Measurements from ENCODE around the gene HIBADH. TPM values are rescaled to one million over a fixed set of nuclear protein-coding genes. Genes with fewer than 3 reads are reported as not detected.
"Not testable (repeated sequence)": the region's sequence is repeated elsewhere in the genome, so short reads cannot be mapped to it uniquely, and the experiment has no call there.

The HIBADH gene
- total RNA-seq, 1 experiment from 2014 or later = 51.5 TPM

- no peaks in the 10 kb centered on the region for H3K4me1 Mint-ChIP-seq (ENCODE audit: insufficient read depth, unreplicated experiment)
- no peak for DNase-seq (ENCODE audit: unreplicated experiment)
- intact Hi-C loops (cut with micrococcal nuclease) = no loop called here
- TF ChIP-seq CTCF (IDR thresholded peaks at IDR 0.05; ENCODE audit: unreplicated experiment) = no peak
- POLR2A ChIA-PET = interaction anchor here (1.1 kb wide), 1 partner anchor 32 kb away, joined by 4 read pairs; no protein-coding TSS in a partner anchor
- H3K27me3 Mint-ChIP-seq (ENCODE audit: insufficient read depth, unreplicated experiment) = no peaks in the 10 kb centered on the region
- H3K36me3 Mint-ChIP-seq (ENCODE audit: insufficient read depth, unreplicated experiment) = no peaks in the 10 kb centered on the region
- H3K27ac Mint-ChIP-seq (ENCODE audit: low read depth, unreplicated experiment) = no peak overlapping the region
- H3K4me3 Mint-ChIP-seq (ENCODE audit: unreplicated experiment) = no peak overlapping the region
- no peaks in the 10 kb centered on the region for H3K9me3 Mint-ChIP-seq (ENCODE audit: unreplicated experiment)
- BruUV-seq (replicated peaks) = no TSS peak
- CTCF ChIA-PET = no interaction called here
These were observed 152.1 kb downstream of the HIBADH start for GRCh38 chr7:27510541-27510940.

GRCh38 chr7:27501879-27502278, 160.8 kb downstream of the HIBADH start:
- DNase-seq (ENCODE audit: unreplicated experiment); H3K27ac Mint-ChIP-seq (ENCODE audit: low read depth, unreplicated experiment); POLR2A ChIA-PET; intact Hi-C loops (cut with micrococcal nuclease); H3K36me3 Mint-ChIP-seq (ENCODE audit: insufficient read depth, unreplicated experiment); H3K9me3 Mint-ChIP-seq (ENCODE audit: unreplicated experiment); BruUV-seq (replicated peaks); H3K4me1 Mint-ChIP-seq (ENCODE audit: insufficient read depth, unreplicated experiment); H3K27me3 Mint-ChIP-seq (ENCODE audit: insufficient read depth, unreplicated experiment); H3K4me3 Mint-ChIP-seq (ENCODE audit: unreplicated experiment): not testable (repeated sequence)
- CTCF ChIA-PET = interaction anchor here (0.6 kb wide), 1 partner anchor 63 kb away, joined by 6 read pairs; no protein-coding TSS in a partner anchor

GRCh38 chr7:27501001-27501400, 161.7 kb downstream of the HIBADH start:
- no peak overlapping the region for H3K4me3 Mint-ChIP-seq (ENCODE audit: unreplicated experiment)
- ChIA-PET POLR2A (interaction anchor here (0.8 kb wide), 1 partner anchor 84 kb away, joined by 3 read pairs; no protein-coding TSS in a partner anchor), CTCF (no interaction called here)
- DNase-seq (ENCODE audit: unreplicated experiment) = no peak
- no peak for TF ChIP-seq CTCF (IDR thresholded peaks at IDR 0.05; ENCODE audit: unreplicated experiment)
- H3K27me3 Mint-ChIP-seq (ENCODE audit: insufficient read depth, unreplicated experiment) = no peaks in the 10 kb centered on the region
- intact Hi-C loops (cut with micrococcal nuclease) = no loop called here
- no peak overlapping the region for H3K27ac Mint-ChIP-seq (ENCODE audit: low read depth, unreplicated experiment)
- no peaks in the 10 kb centered on the region for H3K36me3 Mint-ChIP-seq (ENCODE audit: insufficient read depth, unreplicated experiment)
- BruUV-seq (replicated peaks) = no TSS peak
- H3K4me1 Mint-ChIP-seq (ENCODE audit: insufficient read depth, unreplicated experiment) = no peaks in the 10 kb centered on the region
- no peaks in the 10 kb centered on the region for H3K9me3 Mint-ChIP-seq (ENCODE audit: unreplicated experiment)

GRCh38 chr7:27492224-27492623, 170.5 kb downstream of the HIBADH start:
- no peak for TF ChIP-seq CTCF (IDR thresholded peaks at IDR 0.05; ENCODE audit: unreplicated experiment)
- no peak for DNase-seq (ENCODE audit: unreplicated experiment)
- H3K4me3 Mint-ChIP-seq (ENCODE audit: unreplicated experiment) = no peak overlapping the region
- H3K4me1 Mint-ChIP-seq (ENCODE audit: insufficient read depth, unreplicated experiment) = no peaks in the 10 kb centered on the region
- H3K9me3 Mint-ChIP-seq (ENCODE audit: unreplicated experiment) = no peaks in the 10 kb centered on the region
- no peaks in the 10 kb centered on the region for H3K36me3 Mint-ChIP-seq (ENCODE audit: insufficient read depth, unreplicated experiment)
- POLR2A ChIA-PET = interaction anchor here (0.6 kb wide), 1 partner anchor 19 kb away, joined by 3 read pairs; no protein-coding TSS in a partner anchor
- CTCF ChIA-PET = interaction anchor here (0.7 kb wide), 1 partner anchor 151 kb away, joined by 3 read pairs; no protein-coding TSS in a partner anchor
- no TSS peak for BruUV-seq (replicated peaks)
- intact Hi-C loops (cut with micrococcal nuclease) = no loop called here
- peaks cover 27% of the 10 kb centered on the region for H3K27me3 Mint-ChIP-seq (ENCODE audit: insufficient read depth, unreplicated experiment)
- H3K27ac Mint-ChIP-seq (ENCODE audit: low read depth, unreplicated experiment) = no peak overlapping the region

- TF ChIP-seq CTCF (IDR thresholded peaks at IDR 0.05; ENCODE audit: unreplicated experiment) = no peak
- no peaks in the 10 kb centered on the region for H3K36me3 Mint-ChIP-seq (ENCODE audit: insufficient read depth, unreplicated experiment)
- no peak overlapping the region for H3K27ac Mint-ChIP-seq (ENCODE audit: low read depth, unreplicated experiment)
- no peak overlapping the region for H3K4me3 Mint-ChIP-seq (ENCODE audit: unreplicated experiment)
- DNase-seq (ENCODE audit: unreplicated experiment) = no peak
- no peaks in the 10 kb centered on the region for H3K4me1 Mint-ChIP-seq (ENCODE audit: insufficient read depth, unreplicated experiment)
- ChIA-PET CTCF (no interaction called here), POLR2A (interaction anchor here (0.6 kb wide), 1 partner anchor 20 kb away, joined by 3 read pairs; no protein-coding TSS in a partner anchor)
- no TSS peak for BruUV-seq (replicated peaks)
- H3K27me3 Mint-ChIP-seq (ENCODE audit: insufficient read depth, unreplicated experiment) = peaks cover 27% of the 10 kb centered on the region
- intact Hi-C loops (cut with micrococcal nuclease) = no loop called here
- H3K9me3 Mint-ChIP-seq (ENCODE audit: unreplicated experiment) = no peaks in the 10 kb centered on the region
These were observed 171.1 kb downstream of the HIBADH start for GRCh38 chr7:27491534-27491933.
